ENCODE results near the gene NOXO1. TPM values are rescaled to one million over a fixed set of nuclear protein-coding genes. Genes with fewer than 3 reads are reported as not detected.

NOXO1 gene
- total RNA-seq, 2 experiments from 2014 or later = 0.26 TPM; not detected in 1

Other genes starting within 250 kb of the NOXO1 start
- 10 to 100 TPM; 46.0 to 50.4 TPM for gene NME3, start 209.9 kb downstream of the NOXO1 start, total RNA-seq
- gene EME2, start 208.7 kb downstream of the NOXO1 start, total RNA-seq = 10 to 100 TPM; 22.3 to 34.6 TPM
- 100 to 1,000 TPM; 134 to 154 TPM for gene MRPS34, start 208.3 kb downstream of the NOXO1 start, total RNA-seq
- 10 to 100 TPM; 35.7 to 36.5 TPM for gene SPSB3, start 198.9 kb downstream of the NOXO1 start, total RNA-seq
- gene NUBP2, start 198.5 kb downstream of the NOXO1 start, total RNA-seq = 10 to 100 TPM; 52.5 to 64.0 TPM
- gene IGFALS, start 187.8 kb downstream of the NOXO1 start, total RNA-seq = not detected
- 10 to 100 TPM; 44.1 to 44.2 TPM for gene HAGH, start 154.6 kb downstream of the NOXO1 start, total RNA-seq
- gene FAHD1, start 154.3 kb downstream of the NOXO1 start, total RNA-seq = 10 to 100 TPM; 11.3 to 12.9 TPM
- not detected for gene MEIOB, start 109.3 kb downstream of the NOXO1 start, total RNA-seq
- not detected for gene HS3ST6, start 63.1 kb downstream of the NOXO1 start, total RNA-seq
- 10 to 100 TPM; 14.5 to 19.8 TPM for gene MSRB1, start 38.3 kb downstream of the NOXO1 start, total RNA-seq
- under 1 TPM in 1 of 2 experiments, not detected in 1; 0.42 TPM for gene RPL3L, start 26.8 kb downstream of the NOXO1 start, total RNA-seq
- gene NDUFB10, start 21.9 kb downstream of the NOXO1 start, total RNA-seq = 100 to 1,000 TPM; 148 to 158 TPM
- gene RPS2, start 16.6 kb downstream of the NOXO1 start, total RNA-seq = 1,000 to 10,000 TPM; 2,823 to 3,048 TPM
- gene RNF151, start 14.6 kb downstream of the NOXO1 start, total RNA-seq = not detected
- 10 to 100 TPM; 41.9 to 42.3 TPM for gene TBL3, start 9.4 kb downstream of the NOXO1 start, total RNA-seq
- gene GFER, start 2.7 kb upstream of the NOXO1 start, total RNA-seq = 10 to 100 TPM; 33.5 to 40.9 TPM
- 10 to 100 TPM in 1 of 2 experiments, 1 to 10 TPM in 1; 6.4 to 17.6 TPM for gene SYNGR3, start 8.5 kb upstream of the NOXO1 start, total RNA-seq
- gene ZNF598, start 28.4 kb upstream of the NOXO1 start, total RNA-seq = 10 to 100 TPM; 76.2 to 94.5 TPM
- 1 to 10 TPM; 1.1 to 6.3 TPM for gene NPW, start 38.3 kb upstream of the NOXO1 start, total RNA-seq
- gene NHERF2, start 45.4 kb upstream of the NOXO1 start, total RNA-seq = 1 to 10 TPM; 1.3 to 2.2 TPM
- gene NTHL1, start 66.4 kb upstream of the NOXO1 start, total RNA-seq = 10 to 100 TPM; 34.3 to 37.5 TPM
- gene TSC2, start 66.5 kb upstream of the NOXO1 start, total RNA-seq = 100 to 1,000 TPM; 101 to 115 TPM
- 100 to 1,000 TPM in 1 of 2 experiments, 10 to 100 TPM in 1; 60.1 to 100 TPM for gene PKD1, start 154.4 kb upstream of the NOXO1 start, total RNA-seq
- gene RAB26, start 167.2 kb upstream of the NOXO1 start, total RNA-seq = under 1 TPM; 0.68 to 0.70 TPM
- gene TRAF7, start 174.3 kb upstream of the NOXO1 start, total RNA-seq = 10 to 100 TPM; 59.5 to 72.9 TPM
- under 1 TPM in 1 of 2 experiments, not detected in 1; 0.09 TPM for gene CASKIN1, start 215.1 kb upstream of the NOXO1 start, total RNA-seq
- gene MLST8, start 224.0 kb upstream of the NOXO1 start, total RNA-seq = 10 to 100 TPM; 38.9 to 45.7 TPM
- 10 to 100 TPM; 13.2 to 20.4 TPM for gene BRICD5, start 229.4 kb upstream of the NOXO1 start, total RNA-seq
- gene PGP, start 233.4 kb upstream of the NOXO1 start, total RNA-seq = 10 to 100 TPM; 29.8 to 34.8 TPM
- 10 to 100 TPM; 31.3 to 37.1 TPM for gene E4F1, start 242.1 kb upstream of the NOXO1 start, total RNA-seq

Data from activated CD8-positive, alpha-beta memory T cell treated with anti-CD3 and anti-CD28 coated beads, Interleukin-2, amount 10 ng/mL, durations not matched to agents 7 days and 5 days (primary cell).